Endothelial cell of umbilical vein (primary cell): Measurements from ENCODE around the gene KBTBD3.

Experiments
- EZH2 ChIP-seq: IDR thresholded peaks from 2 replicates; pipeline ENCODE4 v1.6.1; 2012; ENCODE audit warnings: borderline replicate concordance, low read depth, mild to moderate bottlenecking, moderate library complexity, low read length, inconsistent platforms; ENCODE audit not compliant: severe bottlenecking
- FOS ChIP-seq: IDR thresholded peaks from 2 replicates; pipeline ENCODE4 v1.6.1; 2011; ENCODE audit warnings: mild to moderate bottlenecking, low read length, moderate library complexity, borderline replicate concordance; ENCODE audit not compliant: insufficient read depth
- GATA2 ChIP-seq: IDR thresholded peaks from 2 replicates; pipeline ENCODE4 v1.7.0; 2011; ENCODE audit warnings: low read depth, mild to moderate bottlenecking, moderate library complexity, mixed read lengths, low read length; ENCODE audit not compliant: insufficient read length, insufficient read depth
- JUN ChIP-seq: IDR thresholded peaks from 2 replicates; pipeline ENCODE4 v1.6.1; 2011; ENCODE audit warnings: borderline replicate concordance, low read depth; ENCODE audit not compliant: insufficient read length, insufficient read depth
- MYC ChIP-seq: IDR thresholded peaks from one replicate; pipeline ENCODE4 v1.6.1; 2011; ENCODE audit warnings: mild to moderate bottlenecking, low read depth, low read length
- POLR2A ChIP-seq: IDR thresholded peaks from 2 replicates; pipeline ENCODE4 v1.6.1; 2012; ENCODE audit warnings: low read depth, mild to moderate bottlenecking, control low read depth, low read length
- POLR2AphosphoS5 ChIP-seq: IDR thresholded peaks from 2 replicates; pipeline ENCODE4 v1.6.1; 2012; ENCODE audit warnings: low read depth, mild to moderate bottlenecking, control low read depth, low read length, moderate library complexity; ENCODE audit not compliant: insufficient read depth
- TF ChIP-seq, protein P1 (sequence below), 2 donors: IDR thresholded peaks; 1 replicate in 1 of 2; 2 replicates in 1 of 2; pipeline ENCODE4 v1.5.1; 2011; ENCODE audit warnings: low read length in 2 of 2, mild to moderate bottlenecking in 2 of 2, moderate library complexity in 2 of 2, control low read depth in 1 of 2, inconsistent platforms in 1 of 2, low read depth in 1 of 2; ENCODE audit not compliant: insufficient read depth in 1 of 2; ENCODE audit errors: extremely low read depth in 1 of 2
- TF ChIP-seq, protein P2 (sequence below): IDR thresholded peaks from 2 replicates; pipeline ENCODE4 v1.6.1; 2011; ENCODE audit not compliant: insufficient read depth, insufficient read length

DNA sequence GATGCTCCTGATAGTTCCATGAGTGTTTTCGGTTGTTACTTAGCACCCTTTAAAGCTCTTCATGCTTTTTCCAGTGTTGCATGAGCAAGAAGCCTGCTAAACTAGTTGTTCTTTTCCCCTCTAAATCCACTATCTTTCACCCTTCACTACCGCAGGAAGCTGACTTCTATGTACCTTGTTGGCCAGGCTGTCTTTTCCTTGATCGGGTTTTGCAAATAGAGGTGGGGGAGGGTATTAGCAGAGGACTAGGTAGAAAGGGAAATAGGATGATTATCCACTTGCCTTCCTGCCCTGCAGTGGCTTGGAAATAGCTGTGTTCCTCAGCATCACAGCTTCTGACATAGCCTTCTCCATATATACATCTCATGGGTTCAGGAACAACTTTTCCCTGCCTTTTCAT, 24.2 kb upstream of the KBTBD3 start:
- TF ChIP-seq, protein P1, sequence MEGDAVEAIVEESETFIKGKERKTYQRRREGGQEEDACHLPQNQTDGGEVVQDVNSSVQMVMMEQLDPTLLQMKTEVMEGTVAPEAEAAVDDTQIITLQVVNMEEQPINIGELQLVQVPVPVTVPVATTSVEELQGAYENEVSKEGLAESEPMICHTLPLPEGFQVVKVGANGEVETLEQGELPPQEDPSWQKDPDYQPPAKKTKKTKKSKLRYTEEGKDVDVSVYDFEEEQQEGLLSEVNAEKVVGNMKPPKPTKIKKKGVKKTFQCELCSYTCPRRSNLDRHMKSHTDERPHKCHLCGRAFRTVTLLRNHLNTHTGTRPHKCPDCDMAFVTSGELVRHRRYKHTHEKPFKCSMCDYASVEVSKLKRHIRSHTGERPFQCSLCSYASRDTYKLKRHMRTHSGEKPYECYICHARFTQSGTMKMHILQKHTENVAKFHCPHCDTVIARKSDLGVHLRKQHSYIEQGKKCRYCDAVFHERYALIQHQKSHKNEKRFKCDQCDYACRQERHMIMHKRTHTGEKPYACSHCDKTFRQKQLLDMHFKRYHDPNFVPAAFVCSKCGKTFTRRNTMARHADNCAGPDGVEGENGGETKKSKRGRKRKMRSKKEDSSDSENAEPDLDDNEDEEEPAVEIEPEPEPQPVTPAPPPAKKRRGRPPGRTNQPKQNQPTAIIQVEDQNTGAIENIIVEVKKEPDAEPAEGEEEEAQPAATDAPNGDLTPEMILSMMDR (IDR thresholded peaks at IDR 0.05; ENCODE audit: extremely low read depth in 1 of 2, insufficient read depth in 1 of 2, low read depth in 1 of 2, low read length in 2 of 2): no peak
- no peak for TF ChIP-seq POLR2A
- TF ChIP-seq, protein P2, sequence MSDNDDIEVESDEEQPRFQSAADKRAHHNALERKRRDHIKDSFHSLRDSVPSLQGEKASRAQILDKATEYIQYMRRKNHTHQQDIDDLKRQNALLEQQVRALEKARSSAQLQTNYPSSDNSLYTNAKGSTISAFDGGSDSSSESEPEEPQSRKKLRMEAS: no peak
- TF ChIP-seq EZH2: no peak
- TF ChIP-seq GATA2: no peak
- TF ChIP-seq POLR2AphosphoS5: no peak
- no peak for TF ChIP-seq MYC
- no peak for TF ChIP-seq JUN
- no peak for TF ChIP-seq FOS
